Measurements from ENCODE around the gene ANKRD23. TPM values are rescaled to one million over a fixed set of nuclear protein-coding genes. Genes with fewer than 3 reads are reported as not detected.

The ANKRD23 gene
- total and polyA plus RNA-seq, 7 donors, result 0.69 to 5.5 (median 3.8) TPM; not detected in 1

GRCh38 chr2:96810783-96811192 lies 33.0 kb downstream of the ANKRD23 start:
- Histone ChIP-seq H3K4me3 (no peak overlapping the region), H3K27me3 (no peaks in the 10 kb centered on the region), H3K9me3 (no peaks in the 10 kb centered on the region), H3K36me3 (peaks cover 0 to 21% (median 5%) of the 10 kb centered on the region in 4 donors), H3K27ac (no peak overlapping the region), H3K4me1 (peaks cover 0 to 14% (median 3%) of the 10 kb centered on the region in 4 donors)
- no peak for TF ChIP-seq POLR2AphosphoS5 (IDR thresholded peaks at IDR 0.05)
- TF ChIP-seq CTCF (IDR thresholded peaks at IDR 0.05), result no peak
- TF ChIP-seq POLR2A (IDR thresholded peaks at IDR 0.05), result no peak
- TF ChIP-seq EP300 (IDR thresholded peaks at IDR 0.05), result no peak
- DNase-seq, result no peak
- intact Hi-C loops (cut with DNase I), result loop anchor here (10.0 kb wide), 1 partner anchor 176 kb away; the partner anchor contains the start of gene KANSL3
- 71 to 82% methylated on average over 5 of the region's 5 CpGs for WGBS, 2 donors

GRCh38 chr2:96809951-96810782 lies 33.7 kb downstream of the ANKRD23 start:
- DNase-seq, result no peak
- intact Hi-C loops (cut with DNase I), result loop anchor here (10.0 kb wide), 1 partner anchor 175 kb away; the partner anchor contains the start of gene KANSL3
- Histone ChIP-seq H3K36me3 (peaks cover 0 to 21% (median 5%) of the 10 kb centered on the region in 4 donors), H3K4me3 (no peak overlapping the region), H3K27ac (no peak overlapping the region), H3K9me3 (no peaks in the 10 kb centered on the region), H3K4me1 (peaks cover 0 to 11% (median under 1%) of the 10 kb centered on the region in 4 donors), H3K27me3 (no peaks in the 10 kb centered on the region)
- WGBS, 2 donors, result 86 to 87% methylated on average over 12 of the region's 12 CpGs
- no peak for TF ChIP-seq CTCF (IDR thresholded peaks at IDR 0.05)
- TF ChIP-seq POLR2AphosphoS5 (IDR thresholded peaks at IDR 0.05), result no peak
- no peak for TF ChIP-seq POLR2A (IDR thresholded peaks at IDR 0.05)
- no peak for TF ChIP-seq EP300 (IDR thresholded peaks at IDR 0.05)

GRCh38 chr2:96809216-96809882 lies 34.5 kb downstream of the ANKRD23 start:
- no peak for TF ChIP-seq POLR2AphosphoS5 (IDR thresholded peaks at IDR 0.05)
- no peak for TF ChIP-seq EP300 (IDR thresholded peaks at IDR 0.05)
- no peak for TF ChIP-seq CTCF (IDR thresholded peaks at IDR 0.05)
- TF ChIP-seq POLR2A (IDR thresholded peaks at IDR 0.05), result no peak
- Histone ChIP-seq H3K4me1 (peaks cover 0 to 7% (median 0%) of the 10 kb centered on the region in 4 donors), H3K4me3 (no peak overlapping the region), H3K9me3 (no peaks in the 10 kb centered on the region), H3K27ac (no peak overlapping the region), H3K36me3 (peaks cover 0 to 21% (median 5%) of the 10 kb centered on the region in 4 donors), H3K27me3 (no peaks in the 10 kb centered on the region)
- 90 to 91% methylated on average over 13 of the region's 13 CpGs for WGBS, 2 donors
- no peak for DNase-seq
- intact Hi-C loops (cut with DNase I), result no loop called here

GRCh38 chr2:96808176-96808837 lies 35.5 kb downstream of the ANKRD23 start:
- DNase-seq, result peak; percentile 58
- no peak for TF ChIP-seq EP300 (IDR thresholded peaks at IDR 0.05)
- no peak for TF ChIP-seq POLR2AphosphoS5 (IDR thresholded peaks at IDR 0.05)
- no peak for TF ChIP-seq POLR2A (IDR thresholded peaks at IDR 0.05)
- TF ChIP-seq CTCF (IDR thresholded peaks at IDR 0.05), result no peak
- intact Hi-C loops (cut with DNase I), result no loop called here
- Histone ChIP-seq H3K4me3 (no peak overlapping the region), H3K9me3 (no peaks in the 10 kb centered on the region), H3K36me3 (peaks cover 0 to 21% (median 5%) of the 10 kb centered on the region in 4 donors), H3K27ac (no peak overlapping the region), H3K27me3 (no peaks in the 10 kb centered on the region), H3K4me1 (peaks cover 0 to 7% (median 0%) of the 10 kb centered on the region in 4 donors)
- 77 to 85% methylated on average over 10 of the region's 10 CpGs for WGBS, 2 donors

Measured in sigmoid colon (tissue), 7 donors.